ENCODE data around the gene GRAP2.

DNA sequence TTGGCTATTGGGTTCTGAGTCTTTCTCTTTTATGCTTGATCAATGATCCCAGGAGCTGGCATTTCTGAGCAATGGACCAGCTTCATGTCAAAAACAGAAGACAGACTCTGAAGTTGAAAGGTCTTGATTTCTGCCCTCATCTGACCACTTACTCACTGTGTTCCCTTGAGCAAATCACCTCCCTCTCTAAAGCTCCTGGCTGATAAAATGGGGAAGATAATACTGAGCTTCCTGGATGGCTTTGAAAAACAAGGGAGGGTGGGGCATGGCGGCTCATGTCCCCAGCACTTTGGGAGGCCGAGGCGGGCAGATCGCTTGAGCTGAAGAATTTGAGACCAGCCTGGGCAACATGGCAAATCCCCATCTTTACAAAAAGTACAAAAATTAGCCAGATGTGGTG, 100.2 kb downstream of the GRAP2 start:
- TF ChIP-seq, protein P1, sequence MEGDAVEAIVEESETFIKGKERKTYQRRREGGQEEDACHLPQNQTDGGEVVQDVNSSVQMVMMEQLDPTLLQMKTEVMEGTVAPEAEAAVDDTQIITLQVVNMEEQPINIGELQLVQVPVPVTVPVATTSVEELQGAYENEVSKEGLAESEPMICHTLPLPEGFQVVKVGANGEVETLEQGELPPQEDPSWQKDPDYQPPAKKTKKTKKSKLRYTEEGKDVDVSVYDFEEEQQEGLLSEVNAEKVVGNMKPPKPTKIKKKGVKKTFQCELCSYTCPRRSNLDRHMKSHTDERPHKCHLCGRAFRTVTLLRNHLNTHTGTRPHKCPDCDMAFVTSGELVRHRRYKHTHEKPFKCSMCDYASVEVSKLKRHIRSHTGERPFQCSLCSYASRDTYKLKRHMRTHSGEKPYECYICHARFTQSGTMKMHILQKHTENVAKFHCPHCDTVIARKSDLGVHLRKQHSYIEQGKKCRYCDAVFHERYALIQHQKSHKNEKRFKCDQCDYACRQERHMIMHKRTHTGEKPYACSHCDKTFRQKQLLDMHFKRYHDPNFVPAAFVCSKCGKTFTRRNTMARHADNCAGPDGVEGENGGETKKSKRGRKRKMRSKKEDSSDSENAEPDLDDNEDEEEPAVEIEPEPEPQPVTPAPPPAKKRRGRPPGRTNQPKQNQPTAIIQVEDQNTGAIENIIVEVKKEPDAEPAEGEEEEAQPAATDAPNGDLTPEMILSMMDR (IDR thresholded peaks at IDR 0.05), result no peak
- no peak for TF ChIP-seq POLR2A (IDR thresholded peaks at IDR 0.05)

Measured in uterus (tissue), 2 donors.